AG09319 (cell line): ENCODE results near the gene AKR1C4.

Source experiments
- DNase-seq: peaks from one replicate; pipeline ENCODE4 v3.0.0-alpha.2; 2010; ENCODE audit warnings: low read depth; ENCODE audit errors: extremely low read depth
- CTCF ChIP-seq: IDR thresholded peaks from 2 replicates; pipeline ENCODE4 v1.5.1; 2011; ENCODE audit warnings: low read depth, mild to moderate bottlenecking, inconsistent platforms, low read length, moderate library complexity

The AKR1C4 gene

GRCh38 chr10:5196702-5197113 is at the start of gene AKR1C4:
Gene AKR1C4 (plus strand): TSS chr10:5196837. CDS start chr10:5196868, 31 bp downstream.
- DNase-seq = no peak
- no peak for TF ChIP-seq CTCF

GRCh38 chr10:5146920-5147254 is 49.8 kb upstream of the AKR1C4 start:
- TF ChIP-seq CTCF = no peak
- no peak for DNase-seq

- no peak for DNase-seq
Observed at GRCh38 chr10:5147255-5147980, 49.2 kb upstream of the AKR1C4 start.

GRCh38 chr10:5147981-5148677 is 48.5 kb upstream of the AKR1C4 start:
- no peak for DNase-seq
- TF ChIP-seq CTCF = no peak

More at GRCh38 chr10:5147255-5147980, 49.2 kb upstream of the AKR1C4 start:
- no peak for TF ChIP-seq CTCF

- DNase-seq = no peak
- no peak for TF ChIP-seq CTCF
Observed at GRCh38 chr10:5148678-5149032, 48.0 kb upstream of the AKR1C4 start.

- no peak for TF ChIP-seq CTCF
Observed at GRCh38 chr10:5151076-5151475, 45.6 kb upstream of the AKR1C4 start.

GRCh38 chr10:5155951-5156350 is 40.7 kb upstream of the AKR1C4 start:
- TF ChIP-seq CTCF = no peak
- DNase-seq = no peak

More at GRCh38 chr10:5151076-5151475, 45.6 kb upstream of the AKR1C4 start:
- DNase-seq = no peak
